Naive thymus-derived CD4-positive, alpha-beta T cell (primary cell): Measurements from ENCODE around the gene CAMK2G. TPM values are rescaled to one million over a fixed set of nuclear protein-coding genes. Genes with fewer than 3 reads are reported as not detected.

Source experiments
- ATAC-seq: fragments of 150-1000 bp; cut with Tn5 transposase; 2 replicates; pipeline ENCODE4 v1.10.0; 2021; ENCODE audit warnings: mild to moderate bottlenecking, moderate library complexity
- CTCF ChIA-PET: fragments of 350-600 bp; sonication (Branson Sonifier 250); formaldehyde crosslinking; loops from one replicate; lab custom pipeline; 2021; ENCODE audit warnings: antibody characterized with exemption; lab: Charles Lee
- POLR2A ChIA-PET: fragments of 350-600 bp; sonication (Branson Sonifier 250); formaldehyde crosslinking; loops from one replicate; lab custom pipeline; 2021; ENCODE audit warnings: antibody characterized with exemption, inconsistent platforms; lab: Charles Lee
- DNase-seq, 9 donors: peaks; one replicate each; pipeline versions ENCODE4 v3.0.0 to v3.0.0-alpha.2; 2020 to 2022; ENCODE audit warnings: mixed read lengths in 1 of 9
- H3K27ac ChIP-seq: one replicate; pipeline ENCODE4 v1.7.0; 2013; ENCODE audit warnings: mild to moderate bottlenecking, low read depth, low read length, moderate library complexity
- H3K27me3 ChIP-seq, 2 donors: one replicate each; pipeline ENCODE4 v1.7.0; 2013; ENCODE audit warnings: low read length in 2 of 2, mild to moderate bottlenecking in 2 of 2, moderate library complexity in 2 of 2; ENCODE audit not compliant: control insufficient read depth in 2 of 2, insufficient read depth in 2 of 2
- H3K36me3 ChIP-seq, 3 experiments: 1 replicate in 2 of 3; 2 replicates in 1 of 3; pipeline ENCODE4 v1.7.0; 2013; ENCODE audit warnings: low read length in 3 of 3, mild to moderate bottlenecking in 3 of 3, moderate library complexity in 1 of 3; ENCODE audit not compliant: insufficient read depth in 3 of 3, control insufficient read depth in 2 of 3
- H3K4me1 ChIP-seq, 2 donors: one replicate each; pipeline ENCODE4 v1.7.0; 2013; ENCODE audit warnings: low read length in 2 of 2, mild to moderate bottlenecking in 2 of 2, moderate library complexity in 1 of 2; ENCODE audit not compliant: control insufficient read depth in 2 of 2, insufficient read depth in 2 of 2
- H3K4me3 ChIP-seq: 2 replicates; pipeline ENCODE4 v1.7.0; 2013; ENCODE audit warnings: mild to moderate bottlenecking, low read length
- H3K9me3 ChIP-seq, 3 experiments: 1 replicate in 2 of 3; 2 replicates in 1 of 3; pipeline ENCODE4 v1.7.0; 2013; ENCODE audit warnings: low read length in 3 of 3; ENCODE audit not compliant: control insufficient read depth in 2 of 3
- H3K27ac Mint-ChIP-seq, 9 donors: one replicate each; pipeline ENCODE4 v1.8.0; 2020 to 2022; ENCODE audit warnings: mixed read lengths in 9 of 9, mild to moderate bottlenecking in 8 of 9, moderate library complexity in 5 of 9, inconsistent platforms in 2 of 9
- H3K27me3 Mint-ChIP-seq, 5 donors: one replicate each; pipeline ENCODE4 v1.8.0; 2021 to 2022; ENCODE audit warnings: mixed read lengths in 5 of 5, mild to moderate bottlenecking in 1 of 5
- H3K36me3 Mint-ChIP-seq, 5 donors: one replicate each; pipeline ENCODE4 v1.8.0; 2020 to 2022; ENCODE audit warnings: mixed read lengths in 5 of 5, mild to moderate bottlenecking in 3 of 5, inconsistent platforms in 1 of 5
- H3K4me1 Mint-ChIP-seq, 7 donors: one replicate each; pipeline ENCODE4 v1.8.0; 2020 to 2022; ENCODE audit warnings: mixed read lengths in 7 of 7, mild to moderate bottlenecking in 3 of 7, inconsistent platforms in 1 of 7
- H3K4me3 Mint-ChIP-seq, 10 donors: one replicate each; pipeline ENCODE4 v1.8.0; 2020 to 2022; ENCODE audit warnings: mild to moderate bottlenecking in 10 of 10, mixed read lengths in 10 of 10, moderate library complexity in 6 of 10, inconsistent platforms in 2 of 10
- H3K9me3 Mint-ChIP-seq, 11 donors: one replicate each; pipeline ENCODE4 v1.8.0; 2020 to 2022; ENCODE audit warnings: mixed read lengths in 11 of 11, mild to moderate bottlenecking in 4 of 11, inconsistent platforms in 1 of 11, moderate library complexity in 1 of 11
- intact Hi-C, 2 donors: fragments of 100-400 bp; cut with micrococcal nuclease; formaldehyde crosslinking; loops; one replicate each; pipeline ENCODE4 v1.15.1; 2023
- polyA plus RNA-seq, 2 donors: library from polyadenylated mRNA; unstranded; fragments of 300-500 nt; fragmentation: Illumina TruSeq; gene quantifications; one replicate each; pipeline ENCODE4 v1.2.3, GENCODE V29; 2021
- total RNA-seq, 6 experiments: library from RNA in 5 of 6; stranded (reverse) in 5 of 6; gene quantifications; 1 replicate in 5 of 6; 2 replicates in 1 of 6; pipeline ENCODE4 v1.2.3 and lab custom pipeline; 2021 to 2026

The CAMK2G gene
- total and polyA plus RNA-seq, 7 experiments from 2014 or later, result 5.6 to 70.9 (median 54.6) TPM

- Mint-ChIP-seq H3K36me3 (peaks cover 17 to 66% (median 26%) of the 10 kb centered on the region in 5 donors), H3K9me3 (peaks cover 0 to 1% (median 0%) of the 10 kb centered on the region in 11 donors), H3K27ac (peak overlapping the region; percentile 33 to 90 (median 75)), H3K27me3 (no peaks in the 10 kb centered on the region), H3K4me1 (peaks cover 15 to 52% (median 41%) of the 10 kb centered on the region in 7 donors), H3K4me3 (peak overlapping the region in 8 of 10 donors; percentile 3 to 56 (median 32))
- no peaks in the 10 kb centered on the region for H3K27me3 ChIP-seq
- DNase-seq, result no peak
- peaks cover 17 to 20% of the 10 kb centered on the region in 2 donors for H3K4me1 ChIP-seq
- H3K36me3 ChIP-seq, result peaks cover 7 to 51% (median 44%) of the 10 kb centered on the region in 3 experiments
- no peaks in the 10 kb centered on the region for H3K9me3 ChIP-seq
- no peak overlapping the region for H3K4me3 ChIP-seq
- POLR2A ChIA-PET, result interaction anchor here (0.7 to 9.3 kb wide), 9 partner anchors 9 to 111 kb away, joined by 3 to 185 read pairs (median 3); partner anchors contain the start of genes CHCHD1, SEC24C and ZSWIM8
- intact Hi-C loops, result loop anchor here in 1 of 2 donors (1.0 to 2.0 kb wide), 2 partner anchors 15 to 39 kb away; partner anchors contain the start of gene ZSWIM8
- CTCF ChIA-PET, result interaction anchor here (0.5 to 2.0 kb wide), 11 partner anchors 10 to 674 kb away, joined by 3 to 11 read pairs (median 3); partner anchors contain the start of genes CHCHD1 and ZSWIM8
- no peak overlapping the region for H3K27ac ChIP-seq
- ATAC-seq, result no peak
Observed at GRCh38 chr10:73769396-73769795, 105.0 kb downstream of the CAMK2G start.

GRCh38 chr10:73768881-73769280 lies 105.5 kb downstream of the CAMK2G start:
- Mint-ChIP-seq H3K4me3 (peak overlapping the region in 9 of 10 donors; percentile 1 to 56 (median 24)), H3K27ac (peak overlapping the region; percentile 33 to 90 (median 63)), H3K4me1 (peaks cover 10 to 47% (median 35%) of the 10 kb centered on the region in 7 donors), H3K9me3 (peaks cover 0 to 1% (median 0%) of the 10 kb centered on the region in 11 donors), H3K27me3 (no peaks in the 10 kb centered on the region), H3K36me3 (peaks cover 17 to 64% (median 27%) of the 10 kb centered on the region in 5 donors)
- no peak overlapping the region for H3K4me3 ChIP-seq
- peaks cover 7 to 54% (median 45%) of the 10 kb centered on the region in 3 experiments for H3K36me3 ChIP-seq
- peak overlapping the region; percentile 25 for H3K27ac ChIP-seq
- H3K4me1 ChIP-seq, result peaks cover 13 to 18% of the 10 kb centered on the region in 2 donors
- POLR2A ChIA-PET, result interaction anchor here (0.6 to 9.3 kb wide), 12 partner anchors 10 to 1071 kb away, joined by 3 to 185 read pairs (median 3); partner anchors contain the start of genes CHCHD1, SEC24C and ZSWIM8
- H3K9me3 ChIP-seq, result no peaks in the 10 kb centered on the region
- CTCF ChIA-PET, result interaction anchor here (0.5 to 2.0 kb wide), 11 partner anchors 9 to 673 kb away, joined by 3 to 11 read pairs (median 4); partner anchors contain the start of gene ZSWIM8
- DNase-seq, result peak; percentile 42 to 76 (median 70)
- intact Hi-C loops, result loop anchor here in 1 of 2 donors (1.0 to 2.0 kb wide), 2 partner anchors 16 to 39 kb away; partner anchors contain the start of gene ZSWIM8
- peak; percentile 56 for ATAC-seq
- H3K27me3 ChIP-seq, result no peaks in the 10 kb centered on the region

GRCh38 chr10:73765066-73765465 lies 109.3 kb downstream of the CAMK2G start:
- Histone ChIP-seq H3K27ac (no peak overlapping the region), H3K4me1 (peaks cover 11 to 51% of the 10 kb centered on the region in 2 donors), H3K9me3 (no peaks in the 10 kb centered on the region), H3K27me3 (no peaks in the 10 kb centered on the region), H3K4me3 (no peak overlapping the region), H3K36me3 (peaks cover 31 to 75% (median 69%) of the 10 kb centered on the region in 3 experiments)
- DNase-seq (no peak), ATAC-seq (no peak)
- no peaks in the 10 kb centered on the region for H3K9me3 Mint-ChIP-seq
- H3K27ac Mint-ChIP-seq, result peak overlapping the region in 3 of 9 donors; percentile 2 to 49 (median 44)
- POLR2A ChIA-PET, result interaction anchor here (3.5 kb wide), 1 partner anchor 7 kb away, joined by 10 read pairs; a partner anchor contains a TSS
- H3K4me3 Mint-ChIP-seq, result no peak overlapping the region
- H3K36me3 Mint-ChIP-seq, result peaks cover 17 to 64% (median 42%) of the 10 kb centered on the region in 5 donors
- H3K27me3 Mint-ChIP-seq, result no peaks in the 10 kb centered on the region
- peaks cover 12 to 49% (median 27%) of the 10 kb centered on the region in 7 donors for H3K4me1 Mint-ChIP-seq
- CTCF ChIA-PET, result interaction anchor here (0.7 to 0.9 kb wide), 2 partner anchors 9 to 83 kb away, joined by 3 to 6 read pairs; no protein-coding TSS in a partner anchor
- intact Hi-C loops, result no loop called here

- Mint-ChIP-seq H3K27ac (peak overlapping the region in 5 of 9 donors; percentile 2 to 62 (median 27)), H3K27me3 (no peaks in the 10 kb centered on the region), H3K36me3 (peaks cover 17 to 59% (median 41%) of the 10 kb centered on the region in 5 donors), H3K4me1 (peaks cover 8 to 49% (median 27%) of the 10 kb centered on the region in 7 donors), H3K9me3 (no peaks in the 10 kb centered on the region), H3K4me3 (no peak overlapping the region)
- ATAC-seq, result peak; percentile 34
- intact Hi-C loops, result no loop called here
- ChIA-PET CTCF (interaction anchor here (1.3 to 1.5 kb wide), 2 partner anchors 8 to 116 kb away, joined by 5 to 6 read pairs; no protein-coding TSS in a partner anchor), POLR2A (interaction anchor here (1.0 to 3.5 kb wide), 2 partner anchors 9 to 19 kb away, joined by 3 to 10 read pairs; partner anchors contain the start of gene CHCHD1)
- no peak overlapping the region for H3K4me3 ChIP-seq
- H3K27me3 ChIP-seq, result no peaks in the 10 kb centered on the region
- peaks cover 31 to 79% (median 60%) of the 10 kb centered on the region in 3 experiments for H3K36me3 ChIP-seq
- DNase-seq, result peak in 1 of 9 donors; percentile 27
- H3K9me3 ChIP-seq, result no peaks in the 10 kb centered on the region
- H3K27ac ChIP-seq, result no peak overlapping the region
- H3K4me1 ChIP-seq, result peaks cover 10 to 50% of the 10 kb centered on the region in 2 donors
Observed at GRCh38 chr10:73763343-73763742, 111.0 kb downstream of the CAMK2G start.

GRCh38 chr10:73762915-73763314 lies 111.4 kb downstream of the CAMK2G start:
- no peak overlapping the region for H3K27ac ChIP-seq
- no peaks in the 10 kb centered on the region for H3K9me3 Mint-ChIP-seq
- DNase-seq, result no peak
- H3K27me3 Mint-ChIP-seq, result no peaks in the 10 kb centered on the region
- H3K4me1 ChIP-seq, result peaks cover 10 to 54% of the 10 kb centered on the region in 2 donors
- peak overlapping the region in 7 of 9 donors; percentile 2 to 71 (median 33) for H3K27ac Mint-ChIP-seq
- peaks cover 31 to 79% (median 60%) of the 10 kb centered on the region in 3 experiments for H3K36me3 ChIP-seq
- POLR2A ChIA-PET, result interaction anchor here (1.3 to 3.5 kb wide), 2 partner anchors 9 kb away, joined by 4 to 10 read pairs; a partner anchor contains a TSS
- peaks cover 17 to 59% (median 41%) of the 10 kb centered on the region in 5 donors for H3K36me3 Mint-ChIP-seq
- H3K9me3 ChIP-seq, result no peaks in the 10 kb centered on the region
- no peaks in the 10 kb centered on the region for H3K27me3 ChIP-seq
- CTCF ChIA-PET, result interaction anchor here (0.6 to 1.5 kb wide), 3 partner anchors 9 to 117 kb away, joined by 4 to 6 read pairs (median 5); no protein-coding TSS in a partner anchor
- peaks cover 12 to 49% (median 30%) of the 10 kb centered on the region in 7 donors for H3K4me1 Mint-ChIP-seq
- no peak overlapping the region for H3K4me3 ChIP-seq
- intact Hi-C loops, result no loop called here
- ATAC-seq, result no peak
- no peak overlapping the region for H3K4me3 Mint-ChIP-seq
